H9 (cell line): ENCODE results near the gene TRMT112. TPM values are rescaled to one million over a fixed set of nuclear protein-coding genes. Genes with fewer than 3 reads are reported as not detected.

Experiments
- DNase-seq: peaks from one replicate; pipeline ENCODE4 v3.0.0-alpha.2; 2017
- H2AFZ ChIP-seq: one replicate; pipeline ENCODE4 v1.6.1; 2013; ENCODE audit warnings: mild to moderate bottlenecking, low read length, control low read depth, moderate library complexity
- H2AK5ac ChIP-seq: 2 replicates; pipeline ENCODE4 v1.6.1; 2013; ENCODE audit warnings: low read length, control low read depth, mixed read lengths; ENCODE audit not compliant: insufficient read length
- H2BK120ac ChIP-seq: one replicate; pipeline ENCODE4 v1.6.1; 2013; ENCODE audit warnings: low read depth, mild to moderate bottlenecking, low read length, control low read depth, inconsistent platforms; ENCODE audit not compliant: poor library complexity, severe bottlenecking
- H2BK12ac ChIP-seq: 2 replicates; pipeline ENCODE4 v1.6.1; 2013; ENCODE audit warnings: low read length, control low read depth, mixed read lengths, low read depth; ENCODE audit not compliant: insufficient read length
- H2BK15ac ChIP-seq: 2 replicates; pipeline ENCODE4 v1.6.1; 2013; ENCODE audit warnings: low read depth, low read length, control low read depth
- H2BK20ac ChIP-seq: one replicate; pipeline ENCODE4 v1.6.1; 2013; ENCODE audit warnings: low read depth, mild to moderate bottlenecking, low read length, control low read depth, inconsistent platforms; ENCODE audit not compliant: poor library complexity, severe bottlenecking
- H2BK5ac ChIP-seq: 2 replicates; pipeline ENCODE4 v1.6.1; 2013; ENCODE audit warnings: low read length, control low read depth, mixed read lengths; ENCODE audit not compliant: insufficient read length
- H3K14ac ChIP-seq: 2 replicates; pipeline ENCODE4 v1.6.1; 2013; ENCODE audit warnings: low read length, control low read depth; ENCODE audit not compliant: insufficient read depth
- H3K18ac ChIP-seq: 2 replicates; pipeline ENCODE4 v1.6.1; 2013; ENCODE audit warnings: low read depth, mild to moderate bottlenecking, mixed read lengths, low read length, control low read depth; ENCODE audit not compliant: insufficient read length
- H3K23ac ChIP-seq: 2 replicates; pipeline ENCODE4 v1.6.1; 2013; ENCODE audit warnings: low read length, control low read depth, mixed read lengths, low read depth; ENCODE audit not compliant: insufficient read length
- H3K23me2 ChIP-seq: 2 replicates; pipeline ENCODE4 v1.6.1; 2013; ENCODE audit warnings: low read depth, mild to moderate bottlenecking, mixed read lengths, low read length, control low read depth; ENCODE audit not compliant: insufficient read length, poor library complexity, severe bottlenecking
- H3K27ac ChIP-seq: 2 replicates; pipeline ENCODE4 v1.5.1; 2013; ENCODE audit warnings: low read length, control low read depth, mixed read lengths, low read depth; ENCODE audit not compliant: insufficient read length
- H3K27me3 ChIP-seq: 2 replicates; pipeline ENCODE4 v1.6.1; 2013; ENCODE audit warnings: low read length, control low read depth, inconsistent platforms; ENCODE audit not compliant: insufficient read depth
- H3K4ac ChIP-seq: 2 replicates; pipeline ENCODE4 v1.6.1; 2013; ENCODE audit warnings: low read depth, mild to moderate bottlenecking, control low read depth, inconsistent platforms, low read length, moderate library complexity
- H3K4me1 ChIP-seq: 2 replicates; pipeline ENCODE4 v1.6.1; 2013; ENCODE audit warnings: low read length, control low read depth, inconsistent platforms; ENCODE audit not compliant: insufficient read depth
- H3K4me2 ChIP-seq: 2 replicates; pipeline ENCODE4 v1.6.1; 2013; ENCODE audit warnings: low read length, control low read depth, mixed read lengths; ENCODE audit not compliant: insufficient read length, insufficient read depth
- H3K56ac ChIP-seq: 2 replicates; pipeline ENCODE4 v1.6.1; 2013; ENCODE audit warnings: low read depth, mild to moderate bottlenecking, mixed read lengths, low read length, control low read depth; ENCODE audit not compliant: insufficient read length
- H3K79me1 ChIP-seq: 2 replicates; pipeline ENCODE4 v1.6.1; 2013; ENCODE audit warnings: low read depth, mild to moderate bottlenecking, moderate library complexity, low read length, control low read depth, inconsistent platforms; ENCODE audit not compliant: insufficient read depth, poor library complexity, severe bottlenecking
- H3K79me2 ChIP-seq: 2 replicates; pipeline ENCODE4 v1.6.1; 2013; ENCODE audit warnings: low read length, control low read depth, inconsistent platforms; ENCODE audit not compliant: insufficient read depth
- H3K9ac ChIP-seq: 2 replicates; pipeline ENCODE4 v1.6.1; 2013; ENCODE audit warnings: low read length, control low read depth, mixed read lengths; ENCODE audit not compliant: insufficient read length; ENCODE audit errors: extremely low read depth
- H3K9me3 ChIP-seq: one replicate; pipeline ENCODE4 v1.6.1; 2013; ENCODE audit warnings: low read depth, low read length, inconsistent platforms; ENCODE audit not compliant: control insufficient read depth
- H3T11ph ChIP-seq: one replicate; pipeline ENCODE4 v1.6.1; 2013; ENCODE audit warnings: mild to moderate bottlenecking, low read length, control low read depth, inconsistent platforms
- H4K20me1 ChIP-seq: one replicate; pipeline ENCODE4 v1.6.1; 2013; ENCODE audit not compliant: control insufficient read depth, insufficient read length, insufficient read depth
- H4K5ac ChIP-seq: 2 replicates; pipeline ENCODE4 v1.6.1; 2013; ENCODE audit warnings: low read depth, mild to moderate bottlenecking, mixed read lengths, low read length, control low read depth; ENCODE audit not compliant: insufficient read length
- H4K8ac ChIP-seq: replicated peaks from 2 replicates; pipeline ENCODE4 v1.6.1; 2013; ENCODE audit warnings: low read length, control low read depth, mixed read lengths, low read depth; ENCODE audit not compliant: insufficient read length
- H4K91ac ChIP-seq: 2 replicates; pipeline ENCODE4 v1.6.1; 2013; ENCODE audit warnings: low read depth, mild to moderate bottlenecking, moderate library complexity, mixed read lengths, low read length, control low read depth; ENCODE audit not compliant: insufficient read length
- H3K27ac Mint-ChIP-seq, 3 experiments: 2 replicates in 2 of 3; 3 replicates in 1 of 3; pipeline ENCODE4 v1.8.0; 2020 to 2021; ENCODE audit warnings: mixed read lengths in 3 of 3, mild to moderate bottlenecking in 1 of 3, moderate library complexity in 1 of 3
- H3K27me3 Mint-ChIP-seq: 2 replicates; pipeline ENCODE4 v1.8.0; 2021; ENCODE audit warnings: low read depth, mild to moderate bottlenecking, moderate library complexity, mixed read lengths
- H3K36me3 Mint-ChIP-seq, 3 experiments: 2 replicates in 2 of 3; 3 replicates in 1 of 3; pipeline ENCODE4 v1.8.0; 2020 to 2021; ENCODE audit warnings: low read depth in 3 of 3, mixed read lengths in 3 of 3; ENCODE audit not compliant: insufficient read depth in 1 of 3
- H3K4me1 Mint-ChIP-seq, 2 experiments: 2 replicates each; pipeline ENCODE4 v1.8.0; 2020; ENCODE audit warnings: mixed read lengths in 2 of 2
- H3K4me3 Mint-ChIP-seq, 2 experiments: 2 replicates in 1 of 2; 3 replicates in 1 of 2; pipeline ENCODE4 v1.8.0; 2020 to 2021; ENCODE audit warnings: mild to moderate bottlenecking in 2 of 2, mixed read lengths in 2 of 2, moderate library complexity in 1 of 2
- H3K9me3 Mint-ChIP-seq, 2 experiments: 2 replicates in 1 of 2; 3 replicates in 1 of 2; pipeline ENCODE4 v1.8.0; 2020; ENCODE audit warnings: mild to moderate bottlenecking in 2 of 2, mixed read lengths in 2 of 2, moderate library complexity in 1 of 2
- CTCF ChIP-seq: fragments of 200-600 bp; sonication (generic); conservative IDR thresholded peaks from 3 replicates; pipeline ENCODE4 v1.8.0; 2021; ENCODE audit warnings: antibody characterized with exemption, mild to moderate bottlenecking
- WGBS: extraction: QIAGEN DNeasy Blood & Tissue Kit; methylation state at CpG from one replicate; pipeline ENCODE4 v1.1.7; 2013; ENCODE audit warnings: missing lambda C conversion rate, low lambda C conversion rate, mixed read lengths; ENCODE audit not compliant: insufficient read length; ENCODE audit errors: extremely low coverage; 5-methylcytosine and 5-hydroxymethylcytosine counted together
- total RNA-seq: library from RNA; stranded (reverse); gene quantifications from 2 replicates; pipeline ENCODE4 v1.2.1, GENCODE V29; 2021

The TRMT112 gene
- total RNA-seq, 1 experiment from 2014 or later: 315 TPM

DNA sequence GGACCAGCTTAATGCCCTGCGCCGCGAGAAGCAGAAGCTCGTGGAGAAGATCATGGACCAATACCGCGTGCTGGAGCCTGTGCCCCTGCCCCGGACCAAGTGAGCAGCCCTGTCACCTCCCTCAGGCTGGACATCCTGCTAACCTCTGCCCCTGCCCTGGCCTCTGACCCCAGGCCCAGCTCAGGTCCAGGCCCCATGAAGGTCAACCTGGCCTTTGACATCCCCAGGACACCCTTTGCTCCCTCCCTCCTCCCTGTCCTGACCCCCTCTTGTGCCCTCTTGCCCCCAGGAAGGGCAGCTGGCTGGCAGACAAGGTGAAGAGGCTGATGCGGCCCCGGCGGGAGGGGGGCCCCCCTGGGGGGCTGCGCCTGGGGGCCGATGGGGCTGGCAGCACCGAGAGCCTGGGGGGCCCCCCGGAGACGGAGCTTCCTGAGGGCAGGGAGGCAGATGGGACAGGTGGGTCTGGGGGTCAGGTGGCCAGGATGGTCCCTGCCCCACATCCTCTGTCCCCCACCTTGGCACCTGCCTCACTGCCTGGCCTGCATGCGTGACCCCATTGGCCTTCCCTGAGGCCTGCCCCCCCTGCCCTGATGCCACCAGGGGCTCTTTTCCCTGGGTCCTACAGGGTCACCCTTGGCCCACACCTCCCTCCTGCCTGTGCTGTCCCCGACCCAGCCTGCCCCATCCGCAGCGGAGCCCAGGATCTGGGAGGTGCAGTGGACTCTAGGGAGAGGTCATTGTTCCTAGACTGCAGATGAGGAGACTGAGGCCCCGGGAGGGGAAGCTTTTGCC, 36.6 kb upstream of the TRMT112 start:
- no peak overlapping the region for H4K8ac ChIP-seq
- H4K5ac ChIP-seq: no peak overlapping the region
- no peak overlapping the region for H3K4ac ChIP-seq
- no peak overlapping the region for H3K9ac ChIP-seq
- no peak overlapping the region for H3K27ac ChIP-seq
- DNase-seq: no peak
- H2BK120ac ChIP-seq: no peak overlapping the region
- H2BK12ac ChIP-seq: no peak overlapping the region
- no peak overlapping the region for H2AFZ ChIP-seq
- H3K23ac ChIP-seq: no peak overlapping the region
- H3K9me3 Mint-ChIP-seq: no peaks in the 10 kb centered on the region
- peaks cover 14 to 29% of the 10 kb centered on the region in 2 experiments for H3K4me1 Mint-ChIP-seq
- H3K27me3 Mint-ChIP-seq: no peaks in the 10 kb centered on the region
- no peaks in the 10 kb centered on the region for H3K9me3 ChIP-seq
- H3K79me2 ChIP-seq: no peaks in the 10 kb centered on the region
- no peak overlapping the region for H2BK15ac ChIP-seq
- H3K14ac ChIP-seq: no peak overlapping the region
- H3T11ph ChIP-seq: no peak overlapping the region
- H3K27ac Mint-ChIP-seq: peak overlapping the region in 2 of 3 experiments; percentile 44; a peak in 1 of 7 replicates
- H3K4me3 Mint-ChIP-seq: no peak overlapping the region
- H3K79me1 ChIP-seq: no peaks in the 10 kb centered on the region
- H4K91ac ChIP-seq: no peak overlapping the region
- H3K36me3 Mint-ChIP-seq: no peaks in the 10 kb centered on the region; a peak in 1 of 7 replicates
- H3K4me1 ChIP-seq: peaks cover 2% of the 10 kb centered on the region; the same call in 1 of the 2 replicates
- WGBS: no CpG with 5 or more reads among the region's 20 CpGs
- H3K27me3 ChIP-seq: no peaks in the 10 kb centered on the region; the same call in 1 of the 2 replicates
- no peak overlapping the region for H3K4me2 ChIP-seq
- no peak overlapping the region for H2AK5ac ChIP-seq
- peaks cover 4% of the 10 kb centered on the region for H3K23me2 ChIP-seq
- TF ChIP-seq CTCF: no peak
- no peak overlapping the region for H3K18ac ChIP-seq
- no peak overlapping the region for H3K56ac ChIP-seq
- H4K20me1 ChIP-seq: no peaks in the 10 kb centered on the region
- no peak overlapping the region for H2BK20ac ChIP-seq
- no peak overlapping the region for H2BK5ac ChIP-seq
